Lower leg skin (tissue), 3 donors: ENCODE measurements around the gene GON7.

Experiments used
- POLR2A ChIP-seq, 2 donors: fragments of 450-650 bp; IDR thresholded peaks; one replicate each; pipeline ENCODE4 v1.6.1; 2016 to 2017; ENCODE audit warnings: antibody characterized with exemption in 2 of 2, mild to moderate bottlenecking in 1 of 2, moderate library complexity in 1 of 2
- TF ChIP-seq, protein P1 (sequence below), 3 donors: fragments of 450-650 bp; IDR thresholded peaks; one replicate each; pipeline ENCODE4 v1.5.1; 2016; ENCODE audit warnings: antibody characterized with exemption in 3 of 3, mild to moderate bottlenecking in 3 of 3, moderate library complexity in 2 of 3

GRCh38 chr14:93234798-93235197 is 27.9 kb upstream of the GON7 start:
- TF ChIP-seq, protein P1, sequence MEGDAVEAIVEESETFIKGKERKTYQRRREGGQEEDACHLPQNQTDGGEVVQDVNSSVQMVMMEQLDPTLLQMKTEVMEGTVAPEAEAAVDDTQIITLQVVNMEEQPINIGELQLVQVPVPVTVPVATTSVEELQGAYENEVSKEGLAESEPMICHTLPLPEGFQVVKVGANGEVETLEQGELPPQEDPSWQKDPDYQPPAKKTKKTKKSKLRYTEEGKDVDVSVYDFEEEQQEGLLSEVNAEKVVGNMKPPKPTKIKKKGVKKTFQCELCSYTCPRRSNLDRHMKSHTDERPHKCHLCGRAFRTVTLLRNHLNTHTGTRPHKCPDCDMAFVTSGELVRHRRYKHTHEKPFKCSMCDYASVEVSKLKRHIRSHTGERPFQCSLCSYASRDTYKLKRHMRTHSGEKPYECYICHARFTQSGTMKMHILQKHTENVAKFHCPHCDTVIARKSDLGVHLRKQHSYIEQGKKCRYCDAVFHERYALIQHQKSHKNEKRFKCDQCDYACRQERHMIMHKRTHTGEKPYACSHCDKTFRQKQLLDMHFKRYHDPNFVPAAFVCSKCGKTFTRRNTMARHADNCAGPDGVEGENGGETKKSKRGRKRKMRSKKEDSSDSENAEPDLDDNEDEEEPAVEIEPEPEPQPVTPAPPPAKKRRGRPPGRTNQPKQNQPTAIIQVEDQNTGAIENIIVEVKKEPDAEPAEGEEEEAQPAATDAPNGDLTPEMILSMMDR (IDR thresholded peaks at IDR 0.05): no peak
- TF ChIP-seq POLR2A (IDR thresholded peaks at IDR 0.05): no peak
